GM21447 (cell line): Measurements from ENCODE around the gene CTU1.

Experiments
- ATAC-seq: cut with Tn5 transposase; IDR thresholded peaks from one replicate; pipeline ENCODE4 v1.9.1; 2021; ENCODE audit not compliant: unreplicated experiment

Gene CTU1

GRCh38 chr19:51083783-51084182 lies 24.4 kb downstream of the CTU1 start:
- no peak for ATAC-seq

GRCh38 chr19:51083181-51083580 lies 25.0 kb downstream of the CTU1 start:
- no peak for ATAC-seq

DNA sequence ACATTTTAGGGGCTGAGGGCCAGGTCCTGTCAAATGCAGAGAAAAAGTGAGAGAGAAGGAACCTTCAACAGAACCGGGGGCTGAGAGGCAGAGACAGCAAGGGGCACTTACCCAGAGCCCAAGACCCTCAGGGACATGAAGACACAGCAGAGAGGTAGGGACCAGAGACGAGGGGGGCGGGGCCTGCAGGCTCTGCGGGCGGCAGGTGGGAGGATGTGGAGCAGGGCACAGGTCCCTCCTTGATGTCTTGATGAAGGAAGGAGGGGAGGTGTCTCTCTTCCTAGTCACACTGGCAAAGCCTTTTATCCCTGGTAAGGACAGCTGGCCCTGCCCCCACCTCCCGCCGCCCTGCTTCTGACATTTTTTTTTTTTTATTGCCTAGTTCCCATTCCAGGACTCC lies 25.6 kb downstream of the CTU1 start, which contains the start of gene KLK14:
Gene KLK14 (minus strand): TSS at position 277 of the 400 bp plus-strand sequence. CDS start 273 bp downstream, at position 4.
- ATAC-seq: no peak

GRCh38 chr19:51081476-51081875 lies 26.7 kb downstream of the CTU1 start:
- no peak for ATAC-seq

DNA sequence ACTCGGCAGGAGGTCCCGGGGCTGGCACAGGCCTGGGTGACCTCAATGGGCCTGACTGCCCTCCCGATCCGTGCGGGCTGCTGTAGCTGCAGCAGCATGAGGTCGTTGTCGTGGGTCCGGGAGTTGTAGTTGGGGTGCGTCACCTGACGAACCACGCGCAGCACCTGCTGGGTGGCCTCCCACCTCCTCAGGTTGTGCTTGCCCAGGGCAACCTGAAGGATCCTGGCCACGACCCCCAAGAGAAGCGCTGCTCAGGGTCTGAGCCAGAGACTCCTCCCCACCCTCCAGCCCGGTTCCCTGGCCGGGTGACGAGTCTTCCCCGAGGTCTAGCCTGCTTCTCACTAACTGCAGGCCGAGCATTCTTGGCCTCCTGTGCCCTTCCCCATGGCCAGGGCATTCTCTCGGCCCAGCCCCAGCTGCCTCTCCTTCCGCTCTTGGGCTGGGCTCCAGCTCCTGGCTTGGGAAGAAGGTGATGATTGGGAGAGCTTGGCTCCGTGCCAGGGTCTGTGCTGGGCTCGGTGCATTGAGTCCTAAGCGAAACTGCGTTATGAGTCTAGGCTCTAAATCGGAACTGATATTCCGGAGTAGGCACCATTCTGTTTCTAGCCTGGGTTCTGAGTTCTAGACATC lies 28.6 kb downstream of the CTU1 start:
- ATAC-seq: no peak

- no peak for ATAC-seq
Observed at GRCh38 chr19:51078731-51079130, 29.5 kb downstream of the CTU1 start.

DNA sequence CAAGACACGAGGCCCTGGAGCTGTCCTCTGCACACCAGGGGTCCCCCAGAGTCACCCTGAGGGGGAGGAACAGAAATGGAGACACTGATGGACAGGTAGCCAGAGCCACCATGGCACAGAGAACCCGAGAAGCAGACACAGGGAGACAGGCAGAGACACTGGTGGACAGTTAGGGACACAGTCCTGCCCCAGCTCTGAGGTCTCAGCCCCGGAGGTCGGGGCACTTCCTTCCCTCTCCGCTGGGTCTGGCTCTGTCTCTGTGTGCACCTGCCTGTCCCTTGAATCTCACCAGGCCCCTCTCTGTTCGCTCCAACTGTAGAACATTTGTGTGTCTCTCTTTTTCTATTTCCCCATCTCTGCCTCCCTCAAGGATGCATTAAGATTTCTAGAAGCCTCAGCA lies 30.1 kb downstream of the CTU1 start:
- no peak for ATAC-seq

DNA sequence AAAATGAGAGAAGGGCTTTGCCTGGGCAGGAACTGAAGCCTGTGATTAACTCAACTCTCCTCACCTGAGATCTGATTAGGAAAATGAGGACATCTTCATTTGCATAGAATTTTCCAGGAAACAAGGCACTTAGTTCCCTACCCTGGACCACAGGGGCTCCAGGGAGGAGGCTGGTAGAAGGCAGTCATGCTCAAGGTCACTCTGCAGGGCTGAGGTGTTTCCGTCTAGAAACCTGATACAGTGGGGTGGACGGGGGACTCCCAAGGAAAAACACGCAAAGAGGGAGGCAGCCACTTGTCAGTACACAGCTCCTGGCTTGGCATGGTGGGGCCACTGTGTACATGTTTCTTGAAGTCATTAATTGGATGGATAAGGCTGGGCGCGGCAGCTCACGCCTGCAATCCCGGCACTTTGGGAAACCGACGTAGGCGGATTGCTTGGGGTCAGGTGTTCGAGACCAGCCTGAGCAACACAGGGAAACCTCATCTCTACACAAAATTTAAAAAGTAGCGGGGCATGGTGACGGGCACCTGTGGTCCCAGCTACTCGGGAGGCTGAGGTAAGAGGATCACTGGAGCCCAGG lies 31.5 kb downstream of the CTU1 start:
- ATAC-seq: no peak

GRCh38 chr19:51075998-51076397 lies 32.2 kb downstream of the CTU1 start:
- ATAC-seq: no peak

DNA sequence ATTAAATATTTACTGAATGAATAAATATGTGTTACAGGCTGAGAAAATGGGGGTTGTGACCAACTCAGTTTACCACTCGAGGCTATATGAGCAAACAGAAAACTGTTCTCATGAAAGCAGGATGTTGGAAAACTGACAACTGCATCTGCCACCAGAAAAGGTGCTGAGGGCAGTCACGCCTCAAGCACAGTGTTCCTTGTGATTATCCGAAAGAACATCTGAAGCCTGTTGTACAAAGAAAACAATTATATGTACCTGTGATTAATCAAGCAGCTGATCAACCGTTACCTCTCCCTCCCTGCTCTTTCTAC lies 37.2 kb downstream of the CTU1 start:
- no peak for ATAC-seq

- ATAC-seq: no peak
Observed at GRCh38 chr19:51070334-51071094, 37.7 kb downstream of the CTU1 start.

- no peak for ATAC-seq
Observed at GRCh38 chr19:51066393-51067186, 41.6 kb downstream of the CTU1 start.

DNA sequence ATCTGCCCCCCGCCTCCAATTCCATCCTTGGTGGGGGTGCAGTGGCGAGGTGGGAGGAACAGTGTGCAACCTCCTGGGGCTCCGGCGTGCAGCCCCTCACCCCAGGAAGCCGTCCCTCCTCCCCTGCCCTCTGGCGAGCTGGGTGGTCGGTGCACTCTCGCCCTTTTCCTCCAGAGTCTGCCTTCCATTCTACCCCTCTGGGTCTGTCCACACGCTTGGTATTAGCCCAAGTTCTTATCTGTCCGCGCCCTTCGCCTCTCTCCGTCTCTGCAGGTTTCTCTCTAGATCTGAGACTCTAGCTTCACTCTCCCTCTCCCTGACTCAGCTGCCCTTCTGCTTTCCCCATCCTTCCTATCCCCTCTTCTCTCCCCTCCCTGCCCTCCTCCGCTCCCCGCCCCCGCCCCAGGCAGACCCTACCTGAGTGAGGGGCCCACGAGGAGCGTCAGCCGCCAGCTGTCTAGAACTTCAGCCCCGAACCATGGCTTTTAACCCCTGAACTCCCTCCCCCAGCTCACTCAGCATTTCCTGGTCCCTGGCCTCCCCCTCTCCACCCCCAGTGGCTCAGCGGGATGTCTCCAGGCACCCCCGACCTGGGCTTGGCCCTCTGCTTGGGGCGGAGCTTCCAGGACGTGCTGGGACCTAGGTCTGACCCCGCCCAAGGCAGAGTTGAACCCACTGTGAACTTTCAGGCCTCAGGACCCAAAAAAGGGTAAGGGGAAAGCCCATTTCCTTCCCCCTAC lies 42.8 kb downstream of the CTU1 start:
- ATAC-seq: no peak

DNA sequence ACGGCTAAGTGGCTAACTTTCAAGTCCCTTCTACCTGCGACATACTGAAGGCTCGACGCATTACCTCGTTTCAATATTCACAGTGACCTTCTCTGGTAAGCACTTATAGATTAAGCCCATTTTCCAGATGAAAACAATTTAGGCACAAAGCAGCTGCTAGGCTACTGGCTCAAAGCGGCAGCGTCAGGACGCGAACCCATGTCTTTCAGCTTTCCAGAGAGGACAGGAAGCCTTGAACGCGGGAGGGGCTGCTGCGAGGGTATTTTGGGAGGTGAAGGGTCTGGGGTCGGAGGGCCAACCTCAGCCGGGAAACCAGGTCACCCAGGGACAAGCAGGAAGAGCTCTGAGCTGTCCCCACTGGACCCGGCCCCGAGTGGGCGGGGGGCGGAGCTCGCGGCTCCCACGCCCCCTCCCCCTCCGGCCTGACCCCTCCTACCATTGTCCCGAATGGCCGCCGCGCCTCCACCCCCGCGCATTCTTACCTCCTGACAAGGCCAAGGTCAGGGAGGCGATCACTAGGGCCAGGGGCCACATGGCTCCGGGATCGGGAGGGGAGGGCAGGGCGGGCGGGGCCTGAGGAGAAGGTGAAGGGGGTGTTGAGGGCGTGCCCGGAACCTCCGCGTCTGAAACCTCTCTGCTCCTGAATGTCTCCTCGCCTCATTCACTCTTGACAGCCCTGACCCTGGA lies 43.5 kb downstream of the CTU1 start, which contains the start of gene KLK13:
Gene KLK13 (minus strand): TSS at position 559 of the 687 bp plus-strand sequence. CDS start 25 bp downstream, at position 534.
- ATAC-seq: no peak

GRCh38 chr19:51063664-51064063 lies 44.5 kb downstream of the CTU1 start:
- no peak for ATAC-seq

DNA sequence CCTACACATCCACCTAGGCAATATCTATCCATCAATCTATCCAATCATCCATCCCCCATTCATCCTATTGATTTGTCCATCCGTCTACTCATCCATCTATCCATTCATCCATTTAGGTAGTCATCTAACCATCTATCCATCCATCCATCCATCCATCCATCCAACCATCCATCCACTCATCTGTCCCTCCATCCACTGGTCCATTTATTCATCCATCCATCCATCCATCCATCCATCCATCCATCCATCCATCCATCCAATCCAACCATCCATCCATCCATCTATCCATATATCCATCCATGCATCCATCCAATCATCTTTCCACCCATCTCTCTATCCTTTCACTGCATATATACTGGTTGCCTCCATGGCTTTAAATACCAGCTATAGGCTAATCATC lies 47.2 kb downstream of the CTU1 start:
- ATAC-seq: no peak

DNA sequence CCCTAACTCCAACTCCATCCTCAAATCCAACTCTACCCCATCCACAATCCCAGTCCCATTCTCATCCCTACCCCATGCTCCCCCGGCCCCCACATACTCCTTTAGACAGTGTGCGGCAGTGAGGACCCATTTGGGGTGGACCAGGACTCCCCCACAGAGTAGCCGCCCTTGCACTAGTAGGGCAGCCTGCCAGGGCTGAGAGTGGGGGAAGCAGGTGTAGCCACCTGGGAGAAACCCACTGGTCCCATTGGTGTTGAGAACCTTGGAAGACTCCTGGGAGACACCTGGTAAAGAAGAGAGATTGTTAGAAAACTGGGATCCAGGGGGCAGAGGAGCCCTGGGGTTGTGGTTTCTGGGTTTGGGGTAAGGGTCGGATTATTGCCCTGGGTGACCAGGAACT lies 47.9 kb downstream of the CTU1 start:
- ATAC-seq: no peak

DNA sequence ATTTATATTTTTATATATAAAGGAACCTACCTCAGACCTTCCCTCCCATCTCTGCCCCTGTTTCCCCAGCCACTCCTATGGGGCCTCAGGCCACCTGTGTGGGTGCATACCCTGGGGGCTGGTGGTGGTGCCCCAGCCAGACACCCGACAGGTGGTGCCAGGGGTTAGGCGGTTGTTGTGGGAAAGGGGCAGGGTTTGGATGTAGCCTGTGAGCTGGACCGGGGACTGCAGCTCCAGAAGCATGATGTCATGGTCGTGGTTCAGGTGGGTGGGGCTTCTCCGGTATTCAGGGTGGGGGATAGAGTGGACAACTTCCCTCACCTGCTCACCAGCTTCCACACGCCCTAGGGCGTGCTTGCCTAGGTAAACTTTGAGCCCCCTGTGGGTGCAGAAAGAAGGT lies 48.5 kb downstream of the CTU1 start:
- no peak for ATAC-seq

DNA sequence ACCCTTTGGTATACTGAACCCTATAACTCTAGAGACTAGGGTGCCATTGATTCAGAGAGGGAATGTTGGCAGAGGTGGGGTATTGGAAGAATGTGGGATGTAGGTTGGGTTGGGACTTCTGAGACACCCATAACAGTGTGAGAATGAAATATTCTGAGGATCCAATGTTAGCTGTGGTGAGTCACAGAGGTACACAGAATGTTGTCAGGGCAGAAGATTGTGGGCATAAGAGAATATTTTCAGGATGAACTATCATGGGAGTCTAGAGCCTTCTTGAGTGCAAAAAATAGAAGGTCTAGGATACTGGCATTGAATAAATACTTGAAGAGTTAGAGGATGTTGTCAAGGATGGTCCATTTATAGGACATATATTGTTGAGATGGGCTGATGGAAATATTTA lies 52.3 kb downstream of the CTU1 start:
- no peak for ATAC-seq
